H1 (cell line): Measurements from ENCODE around the gene CSAD. TPM values are rescaled to one million over a fixed set of nuclear protein-coding genes. Genes with fewer than 3 reads are reported as not detected.

ENCODE experiments used
- CTCF ChIA-PET: fragments of 300-600 bp; sonication (Branson Sonifier 250); formaldehyde crosslinking; loops from one replicate; lab custom pipeline; 2021; ENCODE audit not compliant: partially characterized antibody; lab: Charles Lee
- POLR2A ChIA-PET: fragments of 300-600 bp; sonication (Branson Sonifier 250); formaldehyde crosslinking; loops from one replicate; lab custom pipeline; 2021; ENCODE audit warnings: inconsistent platforms; ENCODE audit not compliant: partially characterized antibody; lab: Charles Lee
- DNase-seq, 2 experiments: peaks; one replicate each; pipeline versions ENCODE4 v3.0.0 to v3.0.0-alpha.2; 2010 to 2022; ENCODE audit warnings: low spot score in 2 of 2, low read depth in 1 of 2, mixed read lengths in 1 of 2
- FAIRE-seq: peaks from 2 replicates; lab custom pipeline; 2011; peaks lifted over from hg19 to GRCh38; lab: Jason Lieb, UNC
- H2AFZ ChIP-seq: 2 replicates; pipeline ENCODE4 v1.8.1; 2012; ENCODE audit warnings: low read length, inconsistent platforms
- H2AK5ac ChIP-seq: 2 replicates; pipeline ENCODE4 v1.6.1; 2013; ENCODE audit warnings: low read depth, low read length
- H2BK120ac ChIP-seq: replicated peaks from 2 replicates; pipeline ENCODE3; 2013; ENCODE audit warnings: low read depth, low read length, inconsistent platforms
- H2BK12ac ChIP-seq: 2 replicates; pipeline ENCODE4 v1.6.1; 2013; ENCODE audit warnings: low read depth, low read length
- H2BK15ac ChIP-seq: 2 replicates; pipeline ENCODE4 v1.6.1; 2013; ENCODE audit warnings: low read length
- H2BK20ac ChIP-seq: 2 replicates; pipeline ENCODE4 v1.6.1; 2013; ENCODE audit warnings: low read length
- H2BK5ac ChIP-seq: 2 replicates; pipeline ENCODE4 v1.6.1; 2013; ENCODE audit warnings: low read depth, low read length
- H3K14ac ChIP-seq: 2 replicates; pipeline ENCODE4 v1.6.1; 2013; ENCODE audit warnings: inconsistent platforms; ENCODE audit not compliant: insufficient read length
- H3K18ac ChIP-seq: 2 replicates; pipeline ENCODE4 v1.6.1; 2013; ENCODE audit warnings: low read length; ENCODE audit errors: extremely low read depth
- H3K23ac ChIP-seq: 2 replicates; pipeline ENCODE4 v1.6.1; 2013; ENCODE audit warnings: inconsistent platforms; ENCODE audit not compliant: insufficient read length
- H3K23me2 ChIP-seq: 2 replicates; pipeline ENCODE4 v1.6.1; 2013; ENCODE audit warnings: low read depth, low read length
- H3K27ac ChIP-seq: 2 replicates; pipeline ENCODE4 v1.6.1; 2011; ENCODE audit warnings: low read depth, low read length, inconsistent platforms
- H3K27me3 ChIP-seq, 4 experiments: replicated peaks in 1 of 4; 1 replicate in 1 of 4; 2 replicates in 3 of 4; pipeline versions ENCODE4 v1.6.1 to v1.8.1; 2011 to 2013; ENCODE audit warnings: low read length in 3 of 4, mild to moderate bottlenecking in 3 of 4, inconsistent platforms in 2 of 4, mixed read lengths in 2 of 4, moderate library complexity in 1 of 4; ENCODE audit not compliant: control insufficient read depth in 3 of 4, insufficient read depth in 3 of 4; ENCODE audit errors: extremely low read depth in 1 of 4
- H3K36me3 ChIP-seq, 4 experiments: 2 replicates each; pipeline versions ENCODE4 v1.6.1 to v1.8.1; 2011 to 2013; ENCODE audit warnings: mild to moderate bottlenecking in 4 of 4, low read length in 3 of 4, moderate library complexity in 2 of 4, control low read depth in 1 of 4, inconsistent platforms in 1 of 4; ENCODE audit not compliant: insufficient read depth in 4 of 4, control insufficient read depth in 2 of 4
- H3K4ac ChIP-seq: replicated peaks from 2 replicates; pipeline ENCODE3; 2013; ENCODE audit warnings: low read length, low read depth, mixed read lengths, inconsistent platforms; ENCODE audit not compliant: insufficient read length
- H3K4me1 ChIP-seq, 4 experiments: replicated peaks in 1 of 4; 1 replicate in 1 of 4; 2 replicates in 3 of 4; pipeline versions ENCODE4 v1.6.1 to v1.8.1; 2011 to 2013; ENCODE audit warnings: low read length in 3 of 4, inconsistent platforms in 2 of 4, mixed read lengths in 1 of 4; ENCODE audit not compliant: insufficient read depth in 4 of 4, control insufficient read depth in 3 of 4
- H3K4me2 ChIP-seq, 2 experiments: 2 replicates each; pipeline versions ENCODE4 v1.6.1 to v1.8.1; 2011 to 2013; ENCODE audit warnings: low read depth in 2 of 2, low read length in 2 of 2, control low read depth in 1 of 2, inconsistent platforms in 1 of 2, mild to moderate bottlenecking in 1 of 2; ENCODE audit not compliant: insufficient read depth in 1 of 2
- H3K4me3 ChIP-seq, 4 experiments: fragments of 200-600, 300-600 bp in 1 of 4; sonication (generic), shearing (Covaris generic), sonication (Bioruptor Twin) in 1 of 4; 2 replicates each; pipeline versions ENCODE4 v1.5.1 to v1.8.1; 2011 to 2016; ENCODE audit warnings: low read length in 4 of 4, low read depth in 3 of 4, control low read depth in 2 of 4, inconsistent platforms in 2 of 4, mild to moderate bottlenecking in 2 of 4, mixed read lengths in 1 of 4, moderate library complexity in 1 of 4; ENCODE audit not compliant: insufficient read depth in 2 of 4; ENCODE audit errors: extremely low read depth in 1 of 4
- H3K56ac ChIP-seq: replicated peaks from 2 replicates; pipeline ENCODE3; 2013; ENCODE audit warnings: low read depth, mild to moderate bottlenecking, mixed read lengths, low read length, inconsistent platforms; ENCODE audit not compliant: insufficient read length
- H3K79me1 ChIP-seq: 2 replicates; pipeline ENCODE4 v1.6.1; 2013; ENCODE audit warnings: low read depth, low read length, control low read depth
- H3K79me2 ChIP-seq, 2 experiments: 2 replicates each; pipeline versions ENCODE4 v1.6.1 to v1.8.1; 2012 to 2013; ENCODE audit warnings: low read length in 2 of 2, mild to moderate bottlenecking in 2 of 2, inconsistent platforms in 1 of 2; ENCODE audit not compliant: insufficient read depth in 2 of 2, control insufficient read depth in 1 of 2
- H3K9ac ChIP-seq, 4 experiments: replicated peaks in 1 of 4; 1 replicate in 1 of 4; 2 replicates in 3 of 4; pipeline versions ENCODE4 v1.6.1 to v1.8.1; 2011 to 2013; ENCODE audit warnings: low read depth in 3 of 4, low read length in 3 of 4, control low read depth in 2 of 4, mild to moderate bottlenecking in 2 of 4, moderate library complexity in 2 of 4, inconsistent platforms in 1 of 4; ENCODE audit errors: extremely low read depth in 1 of 4
- H3K9me3 ChIP-seq, 2 experiments: 2 replicates each; pipeline versions ENCODE4 v1.6.1 to v1.8.1; 2012 to 2013; ENCODE audit warnings: mild to moderate bottlenecking in 2 of 2, moderate library complexity in 2 of 2, control low read depth in 1 of 2, inconsistent platforms in 1 of 2, low read depth in 1 of 2, low read length in 1 of 2, mixed read lengths in 1 of 2; ENCODE audit not compliant: insufficient read depth in 2 of 2
- H4K20me1 ChIP-seq, 2 experiments: replicated peaks in 1 of 2; 2 replicates each; pipeline versions ENCODE3 to v1.8.1; 2011 to 2013; ENCODE audit warnings: inconsistent platforms in 2 of 2, low read length in 2 of 2, mild to moderate bottlenecking in 1 of 2; ENCODE audit not compliant: insufficient read depth in 2 of 2, control insufficient read depth in 1 of 2
- H4K5ac ChIP-seq: 2 replicates; pipeline ENCODE4 v1.6.1; 2013; ENCODE audit warnings: low read length, low read depth, mixed read lengths, inconsistent platforms; ENCODE audit not compliant: insufficient read length
- H4K8ac ChIP-seq: 2 replicates; pipeline ENCODE4 v1.8.0; 2013; ENCODE audit warnings: mild to moderate bottlenecking, moderate library complexity, low read length, inconsistent platforms; ENCODE audit not compliant: insufficient read depth; ENCODE audit errors: extremely low read depth
- H4K91ac ChIP-seq: replicated peaks from 2 replicates; pipeline ENCODE3; 2013; ENCODE audit warnings: low read length, mixed read lengths, inconsistent platforms; ENCODE audit not compliant: insufficient read length
- ATF2 ChIP-seq: IDR thresholded peaks from 2 replicates; pipeline ENCODE4 v1.6.1; 2012; ENCODE audit warnings: low read length, inconsistent platforms
- CREB1 ChIP-seq: IDR thresholded peaks from 2 replicates; pipeline ENCODE4 v1.6.1; 2012; ENCODE audit warnings: inconsistent platforms
- CTCF ChIP-seq, 3 experiments: IDR thresholded peaks; 1 replicate in 2 of 3; 2 replicates in 1 of 3; pipeline versions ENCODE4 v1.5.1 to v1.6.1; 2011; ENCODE audit warnings: low read length in 3 of 3, mild to moderate bottlenecking in 3 of 3, inconsistent platforms in 2 of 3, low read depth in 1 of 3, moderate library complexity in 1 of 3; ENCODE audit not compliant: insufficient read depth in 1 of 3; ENCODE audit errors: control extremely low read depth in 1 of 3
- EP300 ChIP-seq, 2 experiments: IDR thresholded peaks; 1 replicate in 1 of 2; 2 replicates in 1 of 2; pipeline ENCODE4 v1.6.1; 2011 to 2012; ENCODE audit warnings: low read depth in 2 of 2, low read length in 2 of 2, mild to moderate bottlenecking in 2 of 2, borderline replicate concordance in 1 of 2, inconsistent platforms in 1 of 2, moderate library complexity in 1 of 2
- GTF2F1 ChIP-seq: IDR thresholded peaks from 2 replicates; pipeline ENCODE4 v1.6.1; 2012; ENCODE audit warnings: low read depth, low read length, improper control_type of control experiment, borderline replicate concordance
- KDM5A ChIP-seq: fragments of 200-600 bp; IDR thresholded peaks from 2 replicates; pipeline ENCODE4 v1.7.1; 2012; ENCODE audit warnings: mild to moderate bottlenecking, low read length, inconsistent platforms, mixed read lengths
- POLR2AphosphoS5 ChIP-seq: IDR thresholded peaks from 2 replicates; pipeline ENCODE4 v1.6.1; 2011; ENCODE audit warnings: low read depth, low read length
- SP1 ChIP-seq: IDR thresholded peaks from 2 replicates; pipeline ENCODE4 v1.6.1; 2011; ENCODE audit warnings: low read depth, low read length
- SUZ12 ChIP-seq: fragments of 200-600 bp; sonication (generic); IDR thresholded peaks from 2 replicates; pipeline ENCODE4 v1.6.1; 2012; ENCODE audit warnings: mild to moderate bottlenecking, inconsistent platforms, low read length, moderate library complexity, mixed read lengths
- WGBS, 2 experiments: shearing (Covaris generic) in 1 of 2; methylation state at CpG; one replicate each; pipeline versions ENCODE4 v1.1.6 to v1.1.7; 2013 to 2015; ENCODE audit warnings: low lambda C conversion rate in 2 of 2, mixed read lengths in 2 of 2, inconsistent platforms in 1 of 2, low coverage in 1 of 2, missing lambda C conversion rate in 1 of 2; ENCODE audit not compliant: insufficient replicate concordance in 2 of 2, insufficient coverage in 1 of 2, insufficient read length in 1 of 2; ENCODE audit errors: extremely low coverage in 1 of 2, missing lambda C conversion rate in 1 of 2; 5-methylcytosine and 5-hydroxymethylcytosine counted together
- polyA plus RNA-seq, 7 experiments: library from polyadenylated mRNA; depleted of rRNA in 3 of 7; stranded (reverse) in 5 of 7; unstranded in 2 of 7; fragments of >200 nt in 5 of 7; fragments of 200-250 nt in 2 of 7; gene quantifications; 1 replicate in 5 of 7; 2 replicates in 1 of 7; 4 replicates in 1 of 7; pipeline versions ENCODE4 v1.2.1 to v1.2.3, GENCODE V29; 2011 to 2013; ENCODE audit warnings: missing spikeins in 2 of 7, mixed read lengths in 2 of 7
- total RNA-seq: library from RNA; stranded (reverse); fragmentation: NEBNext Ultra II Directional; extraction: Animal tissue kit (Norgen Biotek cat#: 25700); gene quantifications from 2 replicates; pipeline ENCODE4 v1.2.1, GENCODE V29; 2021

The CSAD gene
- total and polyA plus RNA-seq, 2 of the 8 experiments (the other 6 are each of a cell fraction or from before 2014, with no cell fraction given) = 8.8 to 11.3 TPM

DNA sequence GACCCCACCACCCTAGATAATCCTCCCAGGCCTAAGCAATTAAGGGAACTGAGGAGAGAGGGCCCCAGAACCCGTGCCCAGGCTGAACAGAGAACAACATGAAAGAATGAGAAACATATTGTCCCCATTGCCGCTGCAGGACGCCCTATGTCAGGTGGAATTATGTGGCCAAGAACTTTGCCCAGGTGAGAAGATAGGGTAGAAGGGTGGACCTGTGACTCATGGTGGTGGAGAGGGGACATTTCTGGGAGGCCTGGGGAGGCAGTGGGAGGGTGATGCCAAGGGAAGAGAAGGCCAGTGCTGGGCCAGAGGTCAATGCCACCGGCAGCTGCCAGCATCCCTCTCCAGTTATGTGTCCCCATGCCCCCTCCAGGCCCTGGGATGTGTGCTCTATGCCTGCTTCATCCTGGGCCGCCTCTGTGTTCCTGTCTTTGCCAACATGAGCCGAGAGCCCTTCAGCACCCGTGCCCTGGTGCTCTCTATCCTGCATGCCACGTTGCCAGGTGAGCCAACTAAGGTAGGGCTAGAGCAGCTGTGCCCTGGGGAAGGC lies 61.9 kb downstream of the CSAD start:
- Histone ChIP-seq H3K27me3 (no peaks in the 10 kb centered on the region), H3K9me3 (no peaks in the 10 kb centered on the region), H3K4ac (no peak overlapping the region), H4K20me1 (no peaks in the 10 kb centered on the region), H2AK5ac (no peak overlapping the region; the same call in 1 of the 2 replicates), H3K23me2 (0 out of 2 replicates have a peak, but pooled peaks cover 3% of the 10 kb centered on the region), H3K36me3 (no peaks in the 10 kb centered on the region), H4K8ac (no peak overlapping the region), H3K14ac (no peak overlapping the region), H3K9ac (no peak overlapping the region), H2BK120ac (no peak overlapping the region), H2AFZ (no peak overlapping the region; the same call in 1 of the 2 replicates), H4K5ac (no peak overlapping the region), H2BK15ac (no peak overlapping the region), H4K91ac (no peak overlapping the region), H3K79me2 (no peaks in the 10 kb centered on the region), H3K4me1 (peaks cover 0 to 3% (median 2%) of the 10 kb centered on the region in 4 experiments; a peak in 3 of 7 replicates), H2BK12ac (no peak overlapping the region), H3K56ac (no peak overlapping the region), H3K23ac (no peak overlapping the region), H3K27ac (no peak overlapping the region), H3K4me3 (no peak overlapping the region), H3K18ac (no peak overlapping the region), H3K4me2 (no peak overlapping the region), H3K79me1 (no peaks in the 10 kb centered on the region), H2BK5ac (no peak overlapping the region), H2BK20ac (0 out of 2 replicates have a peak overlapping the region, but pooled peaks have one; percentile 13)
- ChIA-PET CTCF (interaction anchor here (1.2 kb wide), 1 partner anchor 93 kb away, joined by 3 read pairs; no protein-coding TSS in a partner anchor), POLR2A (interaction anchor here (0.9 to 1.3 kb wide), 2 partner anchors 32 to 39 kb away, joined by 4 to 5 read pairs; partner anchors contain the start of gene SPRYD3)
- FAIRE-seq = no peak
- no peak for DNase-seq
- 72% methylated on average over 7 of the region's 8 CpGs; no CpG with 5 or more reads in 1 of the 2 experiments for WGBS, 2 experiments
- TF ChIP-seq KDM5A (no peak), CREB1 (no peak), EP300 (IDR thresholded peaks at IDR 0.05; ENCODE audit: borderline replicate concordance in 1 of 2, low read depth in 2 of 2, low read length in 2 of 2) (no peak), POLR2AphosphoS5 (no peak), GTF2F1 (no peak), CTCF (IDR thresholded peaks at IDR 0.05; ENCODE audit: control extremely low read depth in 1 of 3, insufficient read depth in 1 of 3, low read depth in 1 of 3, low read length in 3 of 3) (no peak), SP1 (no peak), ATF2 (no peak), SUZ12 (no peak)
